Measurements from ENCODE around the gene PFKP. TPM values are rescaled to one million over a fixed set of nuclear protein-coding genes. Genes with fewer than 3 reads are reported as not detected.

The PFKP gene
- total RNA-seq, 2 experiments from 2014 or later = 32.2 to 38.9 TPM

DNA sequence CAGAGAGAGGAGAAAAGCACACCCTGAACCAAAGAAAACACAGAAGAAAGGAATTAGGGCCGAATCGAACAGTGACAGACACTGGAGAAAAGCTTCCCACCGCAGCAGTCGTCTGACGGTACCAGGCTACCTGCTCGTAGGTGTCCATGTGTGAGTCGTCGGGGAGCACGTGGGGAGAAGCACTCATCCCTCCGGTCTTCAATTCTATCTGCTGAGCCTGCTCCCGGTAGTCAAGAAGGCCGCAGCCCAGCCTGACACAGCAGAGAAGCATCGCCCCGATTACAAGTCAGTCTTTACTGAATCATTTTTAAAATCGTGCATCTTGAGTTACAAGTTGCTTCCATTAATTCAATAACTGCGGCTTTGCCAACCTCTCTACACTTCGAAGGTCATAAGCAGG, 80.7 kb downstream of the PFKP start:
- H3K27me3 Mint-ChIP-seq = no peaks in the 10 kb centered on the region
- CTCF ChIA-PET = no interaction called here

DNA sequence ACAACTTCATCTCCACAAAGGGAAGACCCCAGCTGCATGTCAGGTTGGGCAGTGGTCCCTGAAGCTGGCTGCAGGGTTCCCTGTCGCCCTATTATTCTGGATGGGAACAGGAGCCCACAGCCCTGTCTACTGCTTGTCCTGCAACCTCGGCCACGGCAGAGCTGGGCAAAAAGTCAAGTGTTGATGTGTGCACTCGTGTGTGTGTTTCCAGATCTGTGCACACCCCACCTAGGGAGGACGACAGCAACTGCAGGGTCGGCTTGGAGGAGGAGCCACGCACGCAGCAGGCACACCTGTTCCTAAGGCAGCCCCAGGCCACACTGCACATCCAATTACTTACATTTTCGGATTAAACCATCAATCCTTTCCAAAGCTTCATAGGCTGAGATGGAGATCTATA, 81.6 kb downstream of the PFKP start:
- H3K27ac ChIP-seq (ENCODE audit: low read depth in 1 of 2, low read length in 2 of 2) = no peak overlapping the region
- H3K36me3 ChIP-seq (ENCODE audit: insufficient read depth, low read length) = peaks cover 80% of the 10 kb centered on the region
- no peak for ATAC-seq (ENCODE audit: poor library complexity)
- DNase-seq = no peak
- no peaks in the 10 kb centered on the region for H3K9me3 Mint-ChIP-seq
- H3K36me3 Mint-ChIP-seq (ENCODE audit: low read depth) = peaks cover 97% of the 10 kb centered on the region
- H3K27me3 Mint-ChIP-seq = no peaks in the 10 kb centered on the region
- no peaks in the 10 kb centered on the region for H3K4me1 Mint-ChIP-seq (ENCODE audit: low read depth)
- intact Hi-C loops (cut with DNase I, micrococcal nuclease) = no loop called here
- TF ChIP-seq, protein P1, sequence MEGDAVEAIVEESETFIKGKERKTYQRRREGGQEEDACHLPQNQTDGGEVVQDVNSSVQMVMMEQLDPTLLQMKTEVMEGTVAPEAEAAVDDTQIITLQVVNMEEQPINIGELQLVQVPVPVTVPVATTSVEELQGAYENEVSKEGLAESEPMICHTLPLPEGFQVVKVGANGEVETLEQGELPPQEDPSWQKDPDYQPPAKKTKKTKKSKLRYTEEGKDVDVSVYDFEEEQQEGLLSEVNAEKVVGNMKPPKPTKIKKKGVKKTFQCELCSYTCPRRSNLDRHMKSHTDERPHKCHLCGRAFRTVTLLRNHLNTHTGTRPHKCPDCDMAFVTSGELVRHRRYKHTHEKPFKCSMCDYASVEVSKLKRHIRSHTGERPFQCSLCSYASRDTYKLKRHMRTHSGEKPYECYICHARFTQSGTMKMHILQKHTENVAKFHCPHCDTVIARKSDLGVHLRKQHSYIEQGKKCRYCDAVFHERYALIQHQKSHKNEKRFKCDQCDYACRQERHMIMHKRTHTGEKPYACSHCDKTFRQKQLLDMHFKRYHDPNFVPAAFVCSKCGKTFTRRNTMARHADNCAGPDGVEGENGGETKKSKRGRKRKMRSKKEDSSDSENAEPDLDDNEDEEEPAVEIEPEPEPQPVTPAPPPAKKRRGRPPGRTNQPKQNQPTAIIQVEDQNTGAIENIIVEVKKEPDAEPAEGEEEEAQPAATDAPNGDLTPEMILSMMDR (IDR thresholded peaks at IDR 0.05) = no peak
- H3K4me3 ChIP-seq (ENCODE audit: low read length) = no peak overlapping the region
- no peak overlapping the region for H3K27ac Mint-ChIP-seq
- no peaks in the 10 kb centered on the region for H3K9me3 ChIP-seq (ENCODE audit: control insufficient read depth in 1 of 2, insufficient read depth in 1 of 2, low read length in 2 of 2)
- H3K4me1 ChIP-seq (ENCODE audit: insufficient read depth, low read length) = no peaks in the 10 kb centered on the region
- CTCF ChIA-PET = no interaction called here
- POLR2A ChIA-PET = no interaction called here
- no peaks in the 10 kb centered on the region for H3K27me3 ChIP-seq (ENCODE audit: control insufficient read depth in 1 of 2, insufficient read depth in 2 of 2, low read length in 2 of 2)
- no peak overlapping the region for H3K4me3 Mint-ChIP-seq

More for the DNA sequence above, 80.7 kb downstream of the PFKP start:
- POLR2A ChIA-PET = no interaction called here
- H3K27ac ChIP-seq (ENCODE audit: low read depth in 1 of 2, low read length in 2 of 2) = no peak overlapping the region
- Mint-ChIP-seq H3K4me3 (no peak overlapping the region), H3K4me1 (ENCODE audit: low read depth) (no peaks in the 10 kb centered on the region), H3K9me3 (no peaks in the 10 kb centered on the region), H3K36me3 (ENCODE audit: low read depth) (peaks cover 97% of the 10 kb centered on the region), H3K27ac (no peak overlapping the region)
- ATAC-seq (ENCODE audit: poor library complexity) (no peak), DNase-seq (no peak)
- H3K36me3 ChIP-seq (ENCODE audit: insufficient read depth, low read length) = peaks cover 83% of the 10 kb centered on the region
- intact Hi-C loops (cut with DNase I, micrococcal nuclease) = no loop called here
- H3K4me1 ChIP-seq (ENCODE audit: insufficient read depth, low read length) = no peaks in the 10 kb centered on the region
- no peaks in the 10 kb centered on the region for H3K9me3 ChIP-seq (ENCODE audit: control insufficient read depth in 1 of 2, insufficient read depth in 1 of 2, low read length in 2 of 2)
- H3K4me3 ChIP-seq (ENCODE audit: low read length) = no peak overlapping the region
- H3K27me3 ChIP-seq (ENCODE audit: control insufficient read depth in 1 of 2, insufficient read depth in 2 of 2, low read length in 2 of 2) = no peaks in the 10 kb centered on the region
- TF ChIP-seq, protein P1 (IDR thresholded peaks at IDR 0.05) = no peak

DNA sequence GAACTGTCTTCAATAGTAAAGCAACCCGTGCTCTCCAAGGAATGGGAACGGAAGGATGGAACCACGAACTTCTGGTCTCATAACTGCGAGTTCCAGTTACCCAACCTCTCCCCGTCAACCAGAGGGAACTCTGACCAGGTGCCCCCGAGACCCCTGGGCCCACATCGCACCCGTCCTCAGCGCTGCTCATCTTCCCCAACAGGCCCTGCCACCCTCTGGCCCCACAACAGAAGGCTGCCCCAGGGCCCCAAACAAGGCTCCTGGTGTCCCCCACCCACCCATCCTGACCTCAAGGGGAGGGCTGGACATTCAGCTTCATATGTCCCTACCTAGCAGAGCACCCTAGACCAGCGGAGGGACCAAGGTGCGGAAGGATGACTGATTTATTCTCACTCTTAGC, 82.6 kb downstream of the PFKP start:
- POLR2A ChIA-PET = no interaction called here
- no peak overlapping the region for H3K4me3 ChIP-seq (ENCODE audit: low read length)
- H3K36me3 Mint-ChIP-seq (ENCODE audit: low read depth) = peaks cover 99% of the 10 kb centered on the region
- H3K4me1 Mint-ChIP-seq (ENCODE audit: low read depth) = no peaks in the 10 kb centered on the region
- H3K9me3 ChIP-seq (ENCODE audit: control insufficient read depth in 1 of 2, insufficient read depth in 1 of 2, low read length in 2 of 2) = no peaks in the 10 kb centered on the region
- intact Hi-C loops (cut with DNase I, micrococcal nuclease) = no loop called here
- no peaks in the 10 kb centered on the region for H3K27me3 Mint-ChIP-seq
- CTCF ChIA-PET = no interaction called here
- H3K36me3 ChIP-seq (ENCODE audit: insufficient read depth, low read length) = peaks cover 80% of the 10 kb centered on the region
- no peak overlapping the region for H3K4me3 Mint-ChIP-seq
- DNase-seq (no peak), ATAC-seq (ENCODE audit: poor library complexity) (no peak)
- TF ChIP-seq, protein P1 (IDR thresholded peaks at IDR 0.05) = no peak
- no peaks in the 10 kb centered on the region for H3K4me1 ChIP-seq (ENCODE audit: insufficient read depth, low read length)
- no peak overlapping the region for H3K27ac Mint-ChIP-seq
- no peaks in the 10 kb centered on the region for H3K9me3 Mint-ChIP-seq
- H3K27ac ChIP-seq (ENCODE audit: low read depth in 1 of 2, low read length in 2 of 2) = no peak overlapping the region
- no peaks in the 10 kb centered on the region for H3K27me3 ChIP-seq (ENCODE audit: control insufficient read depth in 1 of 2, insufficient read depth in 2 of 2, low read length in 2 of 2)

Measured in CD4-positive, alpha-beta T cell (primary cell).